G401.6 (cell line): Measurements from ENCODE around the gene GUCA1A.
"Not testable (repeated sequence)": the region's sequence is repeated elsewhere in the genome, so short reads cannot be mapped to it uniquely, and the experiment has no call there.

Experiments
- FAIRE-seq: peaks from 2 replicates; lab custom pipeline; 2012; peaks lifted over from hg19 to GRCh38; lab: Jason Lieb, UNC

The GUCA1A gene

DNA sequence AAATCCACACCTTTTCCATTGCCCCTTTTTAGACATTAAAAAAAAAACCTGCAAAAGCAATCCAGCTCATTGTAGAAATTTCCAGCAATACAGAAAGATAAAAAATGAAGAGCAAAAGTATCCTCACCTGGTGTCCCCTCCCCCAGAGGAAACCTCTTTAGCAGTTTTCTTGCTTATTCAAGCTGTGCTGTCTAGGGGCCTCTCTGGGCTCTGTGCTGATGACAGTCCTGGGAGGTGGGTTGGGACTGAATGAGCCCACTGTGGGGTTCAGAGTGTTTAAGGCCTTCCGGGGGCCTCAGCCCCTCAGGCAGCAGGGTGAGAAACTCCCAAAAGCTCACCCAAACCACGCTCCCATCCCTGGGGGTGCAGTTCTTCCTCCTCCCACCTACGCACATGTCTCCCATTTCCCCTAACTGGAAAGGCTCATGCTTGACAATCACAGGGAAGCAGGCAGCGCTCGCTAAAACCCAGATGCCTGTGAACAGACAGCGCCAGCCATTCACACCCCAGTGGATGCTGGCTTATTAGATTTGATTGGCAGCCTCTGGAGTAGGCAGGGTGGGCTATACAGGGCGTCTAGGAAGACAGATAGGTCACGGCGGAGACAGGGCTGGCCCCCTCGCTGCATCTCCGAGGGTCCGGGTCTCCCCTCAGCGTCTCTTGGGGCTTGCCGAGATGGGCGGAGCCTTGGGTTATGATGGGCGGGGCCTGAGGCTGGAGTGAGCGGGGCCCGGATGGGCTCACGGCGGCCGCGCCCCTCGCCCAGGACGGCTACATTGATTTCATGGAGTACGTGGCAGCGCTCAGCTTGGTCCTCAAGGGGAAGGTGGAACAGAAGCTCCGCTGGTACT, 4.6 kb downstream of the GUCA1A start:
- no peak for FAIRE-seq

DNA sequence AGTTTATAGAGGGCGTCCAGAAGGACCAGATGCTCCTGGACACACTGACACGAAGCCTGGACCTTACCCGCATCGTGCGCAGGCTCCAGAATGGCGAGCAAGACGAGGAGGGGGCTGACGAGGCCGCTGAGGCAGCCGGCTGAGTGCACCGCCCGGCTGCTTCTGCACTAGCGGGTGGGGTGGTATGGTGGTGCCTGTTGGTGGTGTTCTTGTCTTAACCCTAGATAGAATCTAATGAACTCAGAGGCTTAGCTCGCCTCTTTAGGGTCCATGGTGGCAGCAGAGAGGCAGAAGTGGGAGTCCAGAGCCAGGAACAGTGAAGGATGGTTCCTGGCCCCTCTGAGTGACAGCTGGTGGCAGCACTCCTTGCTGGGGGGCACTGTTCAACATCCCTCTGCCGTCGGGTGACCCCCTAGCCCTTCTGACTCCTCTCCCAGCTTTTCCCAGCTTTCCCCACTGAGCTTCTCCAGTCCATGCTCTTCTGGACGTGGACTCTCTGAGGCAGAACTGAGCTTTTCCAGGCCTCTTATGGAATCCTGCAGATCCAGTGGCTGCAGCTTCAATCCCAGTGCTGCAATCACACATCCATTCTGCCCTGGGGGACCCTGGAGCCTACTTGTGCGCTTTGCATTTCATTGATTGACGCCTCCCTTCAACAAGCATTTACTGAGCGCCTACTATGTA, 6.2 kb downstream of the GUCA1A start:
- FAIRE-seq: no peak

DNA sequence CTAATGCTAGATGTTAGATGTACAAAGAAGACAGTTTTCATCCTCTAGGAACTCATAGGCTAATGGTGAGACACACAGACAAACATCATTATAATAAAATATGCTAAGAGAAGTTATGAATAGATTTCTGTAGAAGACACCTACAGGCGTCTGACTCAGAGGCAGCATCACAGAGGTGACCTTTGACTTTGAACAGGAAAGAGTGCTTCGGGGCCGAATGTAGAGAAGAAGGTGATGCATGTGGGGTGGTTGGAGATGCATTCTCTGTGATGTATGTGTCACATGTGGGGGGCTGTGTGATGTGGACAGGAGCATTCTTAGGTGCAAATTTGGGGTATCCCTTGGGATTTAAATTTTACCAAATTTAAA, 6.8 kb downstream of the GUCA1A start:
- no peak for FAIRE-seq

DNA sequence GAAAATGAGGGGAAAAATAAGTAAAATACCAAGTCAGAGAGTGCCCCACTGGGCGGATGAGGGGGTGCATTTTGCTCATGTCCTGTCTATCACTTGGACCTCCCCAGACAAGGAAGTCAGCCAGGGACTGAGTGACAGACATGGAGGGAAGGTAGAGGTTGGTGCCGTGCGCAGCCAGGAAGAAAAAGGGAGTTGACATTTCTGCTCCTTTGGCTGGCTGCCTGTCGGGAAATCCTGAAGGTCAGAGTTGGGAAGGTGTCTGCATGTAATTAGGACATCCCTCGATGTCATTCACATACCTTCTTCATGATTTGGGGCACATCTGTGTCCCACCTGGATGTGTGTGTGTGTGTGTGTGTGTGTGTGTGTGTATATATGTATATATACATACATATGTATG, 8.9 kb downstream of the GUCA1A start:
- no peak for FAIRE-seq

DNA sequence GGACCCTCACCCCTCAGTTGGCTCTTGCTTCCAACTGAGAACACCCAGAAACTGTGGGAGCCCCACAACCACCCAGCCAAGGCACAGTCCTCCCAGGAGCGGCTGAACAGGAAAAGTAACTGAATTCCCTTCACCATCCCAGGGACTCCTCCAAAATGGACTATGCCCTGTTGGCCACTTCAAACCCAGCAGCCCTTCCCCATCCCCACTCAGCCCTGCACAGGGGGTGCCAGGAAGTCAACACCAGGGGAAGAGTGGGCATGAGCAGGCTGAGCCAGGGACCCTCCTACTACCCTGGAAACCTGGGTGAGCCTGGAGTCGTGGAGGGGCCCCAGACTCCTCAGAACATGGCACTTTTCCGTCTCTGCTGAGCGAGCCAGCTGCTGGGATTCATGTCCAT, 11.3 kb downstream of the GUCA1A start:
- FAIRE-seq: no peak

DNA sequence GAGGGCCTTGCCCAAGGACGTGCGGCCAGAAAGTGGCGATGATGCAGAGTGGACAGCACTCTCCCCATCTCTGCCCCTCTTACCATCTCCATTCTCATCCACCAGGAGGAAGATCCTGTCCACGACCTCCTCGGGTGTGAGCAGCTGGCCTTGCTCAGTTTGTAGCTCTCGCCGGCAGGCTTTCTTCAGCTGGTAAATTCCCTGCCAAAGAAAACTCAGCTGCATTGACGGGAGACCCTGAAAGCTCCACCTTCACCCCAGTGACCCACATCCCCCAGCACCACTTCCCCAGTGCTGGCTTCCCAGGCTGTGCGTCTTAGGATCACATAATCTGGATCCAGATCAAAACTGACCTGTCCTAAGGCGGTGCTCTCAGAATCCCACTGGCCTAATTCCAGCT, 12.4 kb downstream of the GUCA1A start:
- FAIRE-seq: no peak

DNA sequence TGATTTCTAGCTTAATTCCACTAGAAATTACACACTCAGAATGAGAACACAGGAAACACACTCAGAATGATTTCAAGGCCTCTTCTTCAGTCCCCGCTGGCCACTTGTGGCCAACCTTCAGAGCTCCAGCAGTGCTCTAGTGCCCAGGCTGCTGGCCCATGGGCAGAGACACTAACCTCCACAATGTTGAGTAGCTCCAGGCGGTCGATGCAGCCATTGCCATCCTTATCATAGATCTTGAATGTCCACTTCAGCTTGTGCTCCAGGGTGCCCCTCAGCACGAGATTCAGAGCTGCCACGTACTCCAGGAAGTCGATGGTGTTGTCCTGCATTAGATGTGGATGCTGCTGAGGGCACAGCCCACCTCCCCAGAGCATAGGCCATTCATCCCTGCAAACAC, 15.2 kb downstream of the GUCA1A start:
- FAIRE-seq: no peak

DNA sequence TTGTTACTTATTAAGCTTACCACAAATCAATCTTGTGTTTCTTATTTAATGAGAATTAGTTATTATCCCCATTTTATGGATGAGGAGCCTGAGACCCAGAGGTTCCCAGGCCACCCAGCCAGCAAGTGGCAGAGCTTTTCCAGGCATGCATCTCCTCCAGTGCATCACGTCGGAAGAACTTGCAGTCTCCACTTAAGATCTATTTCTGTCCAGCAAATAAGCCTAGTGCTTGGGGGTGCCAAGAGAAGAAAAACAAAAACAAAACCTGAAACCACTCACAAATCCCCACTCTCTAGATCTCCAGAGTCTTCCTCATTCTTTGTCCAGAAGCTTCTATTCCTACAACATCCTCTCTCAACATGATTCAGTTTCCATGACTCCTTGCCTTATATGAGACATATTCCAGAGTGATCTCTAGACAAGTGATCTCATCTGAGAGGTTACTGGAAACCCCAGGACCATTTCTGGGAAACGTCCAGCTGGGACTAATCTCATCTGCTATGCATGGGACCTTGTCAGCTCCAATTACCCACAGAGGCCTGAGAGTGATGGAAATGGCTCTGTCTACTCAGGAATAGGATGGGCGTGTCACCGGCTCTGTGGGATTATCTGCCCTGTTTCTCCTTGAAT, 17.5 kb downstream of the GUCA1A start:
- FAIRE-seq: no peak

DNA sequence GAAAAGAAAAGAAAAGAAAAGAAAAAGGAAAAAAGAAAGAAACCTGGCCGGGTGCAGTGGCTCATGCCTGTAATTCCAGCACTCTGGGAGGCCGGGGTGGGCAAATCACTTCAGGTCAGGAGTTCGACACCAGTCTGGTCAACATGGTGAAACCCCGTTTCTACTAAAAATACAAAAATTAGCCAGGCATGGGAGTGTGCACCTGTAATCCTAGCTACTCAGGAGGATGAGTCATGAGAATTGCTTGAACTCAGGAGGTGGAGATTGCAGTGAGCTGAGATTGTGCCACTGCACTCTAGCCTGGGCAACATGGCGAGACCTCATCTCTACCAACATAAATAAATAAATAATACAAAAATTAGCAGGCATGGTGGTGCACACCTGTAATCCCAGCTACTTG, 19.2 kb downstream of the GUCA1A start:
- FAIRE-seq: not testable (repeated sequence)

DNA sequence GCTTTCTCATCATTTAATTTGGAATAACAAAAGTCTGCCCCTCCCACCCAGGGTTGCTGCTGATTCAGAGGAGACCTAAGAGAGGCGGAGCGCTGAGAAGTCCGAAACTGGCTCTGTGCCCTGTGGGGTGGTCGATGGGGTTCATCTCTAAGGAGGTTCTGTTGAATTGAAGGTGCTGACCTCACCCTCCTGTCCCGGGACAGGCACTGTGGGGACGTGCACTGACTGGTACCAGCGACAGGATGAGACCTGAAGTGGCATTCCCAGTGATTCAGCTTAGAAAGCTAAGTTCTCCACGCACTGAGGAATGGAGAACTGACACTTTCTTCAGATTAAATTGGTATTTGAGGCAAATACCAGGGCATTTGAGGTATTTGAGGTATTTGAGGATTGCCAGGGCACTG, 20.3 kb downstream of the GUCA1A start:
- FAIRE-seq: no peak

DNA sequence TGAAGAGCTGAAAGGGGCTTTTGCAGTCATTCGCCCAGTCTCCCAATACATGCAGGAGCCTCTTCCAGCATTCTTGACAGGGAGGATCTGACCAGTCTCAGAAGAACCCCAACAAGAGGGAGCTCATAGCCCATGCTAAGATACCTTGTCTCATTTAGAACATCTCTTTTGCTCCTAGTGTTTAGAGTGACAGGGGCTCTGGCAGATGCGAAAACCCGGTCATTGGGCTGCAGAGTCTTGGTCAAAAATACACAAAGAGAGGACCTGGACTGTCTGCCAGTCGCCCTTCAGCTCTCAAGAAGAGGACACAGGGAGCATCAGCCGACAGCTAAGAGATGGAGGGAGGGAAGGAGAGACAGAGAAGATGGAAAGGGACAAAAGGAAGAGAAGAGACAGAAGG, 20.9 kb downstream of the GUCA1A start:
- FAIRE-seq: no peak

DNA sequence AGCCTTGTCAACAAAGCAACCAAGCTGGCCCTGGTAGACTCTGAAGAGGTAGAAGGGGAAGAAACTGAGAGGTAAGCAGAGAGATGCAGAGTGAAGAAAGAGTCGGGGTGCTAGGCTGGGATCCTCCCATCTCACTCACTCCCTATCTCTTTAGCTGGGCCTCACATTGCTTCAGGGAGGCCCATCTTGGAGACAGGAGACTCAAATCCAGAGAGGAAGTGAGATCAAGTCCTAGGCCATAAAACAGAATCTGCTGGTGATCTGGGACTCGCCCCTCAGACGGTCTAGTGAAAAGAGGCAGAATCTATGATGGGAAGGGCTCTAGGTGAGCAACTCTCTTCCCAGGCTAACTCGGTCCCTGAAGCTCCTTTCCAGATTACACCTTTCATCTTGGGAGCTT, 22.3 kb downstream of the GUCA1A start:
- FAIRE-seq: no peak

DNA sequence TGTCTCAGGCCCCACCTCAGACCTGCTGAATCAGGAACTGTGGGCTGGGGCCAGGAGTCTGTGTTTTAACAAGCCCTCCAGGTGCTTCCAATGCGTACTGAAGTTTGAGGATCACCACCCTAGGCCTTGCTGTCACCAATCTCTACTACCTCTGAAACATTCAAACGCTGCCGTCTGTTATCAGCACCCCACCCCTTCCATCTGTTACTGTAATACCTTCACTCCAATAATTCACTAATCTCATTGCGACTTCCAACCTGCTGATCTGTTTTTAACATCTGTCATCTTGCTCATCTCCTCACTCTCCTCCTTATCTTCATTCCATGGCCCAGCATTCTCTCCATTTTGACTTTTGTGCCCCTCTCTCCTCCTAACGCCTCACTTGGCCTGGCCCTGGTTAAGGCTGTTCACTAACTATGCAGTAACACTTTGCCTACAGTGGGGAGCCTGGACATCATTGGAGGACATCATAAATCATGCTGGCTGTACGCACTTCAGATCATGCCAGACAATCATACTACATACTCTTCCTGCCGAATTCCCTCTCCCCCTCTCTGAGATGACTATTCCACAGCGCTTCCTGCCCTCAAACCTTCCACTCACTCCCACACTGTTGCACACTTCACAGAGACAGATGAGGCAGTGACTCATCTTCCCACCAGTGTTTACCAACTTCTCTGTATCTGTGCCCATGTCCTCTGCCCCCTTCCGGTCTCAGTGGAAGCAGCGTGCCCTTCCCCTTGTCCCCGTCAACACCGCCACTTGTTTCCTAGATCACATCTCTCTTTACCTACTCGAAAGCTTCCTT, 24.6 kb downstream of the GUCA1A start:
- no peak for FAIRE-seq

DNA sequence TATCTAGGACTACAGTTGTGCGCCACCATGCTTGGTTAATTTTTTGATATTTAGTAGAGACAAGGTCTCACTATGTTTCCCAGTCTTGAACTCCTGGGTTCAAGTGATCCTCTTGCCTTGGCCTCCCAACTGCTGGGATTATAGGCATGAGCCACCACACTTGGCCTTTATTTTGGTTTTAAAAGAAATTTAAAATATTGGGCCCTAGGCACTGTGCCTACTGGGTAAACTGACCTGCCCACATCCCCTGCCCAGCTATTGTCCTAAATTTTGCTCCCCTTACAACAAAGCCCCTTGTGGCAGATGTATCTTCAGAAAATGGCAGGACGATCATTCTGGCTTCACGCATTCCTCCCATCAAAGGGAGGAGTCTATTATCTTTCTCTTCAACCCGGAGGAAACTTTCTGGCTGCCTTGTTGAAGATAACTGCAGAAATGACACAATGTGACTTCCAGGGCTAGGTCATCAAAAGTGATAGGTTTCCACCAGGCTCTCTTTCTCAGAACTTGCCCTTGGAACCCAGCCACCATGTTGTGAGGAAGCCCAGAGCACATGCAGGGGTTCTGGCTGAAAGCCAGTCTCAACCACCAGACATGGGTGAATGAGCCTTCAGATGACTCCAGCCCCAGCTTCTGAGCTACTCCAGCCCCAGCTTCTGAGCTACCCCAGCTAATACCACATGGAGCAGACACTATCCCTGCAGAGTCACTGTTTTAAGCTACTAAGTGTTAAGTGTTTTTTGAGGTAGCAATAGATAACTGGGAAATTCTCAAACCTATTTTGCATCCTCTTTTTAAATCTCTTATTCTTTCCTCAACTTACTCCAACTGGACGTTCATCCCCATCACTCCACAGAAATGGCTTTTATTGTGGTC, 26.2 kb downstream of the GUCA1A start:
- FAIRE-seq: no peak

DNA sequence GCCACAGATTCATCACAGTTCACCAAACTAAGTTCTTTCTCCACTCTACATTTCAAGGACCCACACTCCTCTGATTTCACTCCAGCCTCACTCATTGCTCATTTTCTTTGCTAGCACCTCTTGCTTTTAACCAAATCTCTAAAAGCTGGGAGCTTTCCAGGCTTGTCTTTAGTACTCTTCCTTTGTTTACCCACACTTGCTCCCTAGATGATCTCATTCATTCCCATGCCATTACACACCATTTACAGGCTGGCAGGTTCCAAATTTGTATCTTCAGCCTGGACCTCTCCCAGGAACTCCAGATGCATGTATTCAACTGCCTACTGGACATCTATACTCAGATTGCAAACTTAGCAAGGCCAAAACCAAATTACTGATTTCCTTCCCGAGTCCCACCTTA, 26.9 kb downstream of the GUCA1A start:
- no peak for FAIRE-seq

DNA sequence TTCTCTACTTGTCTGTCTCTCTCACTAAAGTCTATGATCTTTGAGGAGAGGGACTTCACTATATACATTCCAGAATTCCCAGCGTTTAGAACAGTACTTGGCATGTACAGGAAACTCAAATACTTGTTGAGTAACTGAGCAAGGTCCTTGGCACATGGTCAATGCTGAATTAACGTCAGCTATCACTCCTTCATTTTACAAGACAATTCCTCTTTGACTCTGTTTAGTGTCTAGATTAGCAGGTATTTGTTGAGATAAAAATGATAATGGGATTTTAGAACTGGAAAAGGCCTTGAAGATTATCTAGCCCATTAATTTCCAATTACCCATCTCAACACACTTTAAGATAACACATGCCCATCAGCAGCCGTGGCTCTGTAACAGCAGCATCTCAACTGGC, 28.2 kb downstream of the GUCA1A start:
- no peak for FAIRE-seq

DNA sequence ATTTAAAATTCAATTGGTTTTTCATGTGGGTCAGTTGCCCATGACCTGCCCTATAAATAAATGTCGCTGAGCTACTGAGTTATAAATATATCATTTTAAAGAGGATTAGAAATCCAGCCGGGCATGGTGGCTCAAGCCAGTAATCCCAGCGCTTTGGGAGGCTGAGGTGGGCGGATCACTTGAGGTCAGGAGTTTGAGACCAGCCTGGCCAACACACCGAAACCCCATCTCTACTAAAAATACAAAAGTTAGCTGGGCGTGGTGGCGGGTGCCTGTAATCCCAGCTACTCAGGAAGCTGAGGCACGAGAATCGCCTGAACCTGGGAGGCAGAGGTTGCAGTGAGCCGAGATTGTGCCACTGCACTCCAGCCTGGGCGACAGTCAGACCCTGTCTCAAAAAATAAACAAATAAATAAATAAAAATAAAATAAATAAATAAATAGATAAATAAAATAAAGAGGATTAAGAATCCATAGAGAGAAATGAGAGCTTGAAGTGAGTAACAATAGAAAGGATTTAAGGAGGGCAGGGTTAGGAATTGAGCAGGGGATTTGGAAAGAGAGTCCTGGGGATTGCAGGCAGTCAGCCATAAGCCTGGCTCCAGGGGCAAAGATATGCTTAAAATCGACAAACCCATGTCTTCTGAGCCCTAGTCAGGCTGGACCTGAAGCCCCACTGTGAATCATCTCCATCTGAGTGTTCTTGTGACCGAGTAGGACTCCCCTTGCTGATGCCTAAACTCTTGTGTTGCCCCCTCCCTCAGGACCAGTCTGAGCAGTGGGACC, 29.2 kb downstream of the GUCA1A start:
- not testable (repeated sequence) for FAIRE-seq

DNA sequence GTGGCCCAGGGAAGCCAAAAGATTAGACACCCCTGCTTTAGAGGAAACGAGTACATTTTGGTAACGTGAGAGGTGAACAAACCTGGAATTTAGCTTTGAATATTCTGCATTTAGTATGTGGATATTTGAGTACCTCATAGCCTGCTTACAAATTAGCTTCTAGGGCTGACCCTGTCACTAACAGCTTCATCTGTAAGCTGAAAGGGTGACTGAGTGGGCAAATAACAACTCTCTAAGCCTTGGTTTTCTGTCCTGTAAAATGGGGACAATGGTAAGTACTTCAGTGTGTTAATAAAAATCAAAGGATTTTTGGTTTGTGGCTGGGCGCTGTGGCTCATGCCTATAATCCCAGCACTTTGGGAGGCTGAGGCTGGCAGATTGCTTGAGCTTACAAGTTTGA, 30.0 kb downstream of the GUCA1A start:
- no peak for FAIRE-seq

DNA sequence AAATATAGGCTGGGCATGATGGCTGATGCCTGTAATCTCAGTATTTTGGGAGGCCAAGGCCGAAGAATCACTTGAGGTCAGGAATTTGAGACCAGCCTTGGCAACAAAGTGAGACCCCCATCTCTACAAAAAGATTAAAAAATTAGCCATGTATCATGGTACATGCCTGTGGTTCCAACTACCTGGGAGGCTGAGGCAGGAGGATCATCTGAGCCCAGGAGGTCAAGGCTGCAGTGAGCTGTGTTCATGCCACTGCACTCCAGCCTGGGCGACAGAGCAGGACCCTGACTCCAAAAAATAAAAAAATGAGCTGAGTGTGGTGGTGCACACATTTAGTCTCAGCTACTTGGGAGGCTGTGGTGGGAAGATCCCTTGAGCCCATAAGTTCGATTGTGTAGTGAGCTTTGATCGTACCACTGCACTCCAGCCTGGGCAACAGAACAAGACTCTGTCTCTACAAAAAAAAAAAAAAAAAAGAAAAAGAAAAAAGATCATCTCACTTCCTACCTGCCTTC, 31.7 kb downstream of the GUCA1A start:
- no peak for FAIRE-seq

DNA sequence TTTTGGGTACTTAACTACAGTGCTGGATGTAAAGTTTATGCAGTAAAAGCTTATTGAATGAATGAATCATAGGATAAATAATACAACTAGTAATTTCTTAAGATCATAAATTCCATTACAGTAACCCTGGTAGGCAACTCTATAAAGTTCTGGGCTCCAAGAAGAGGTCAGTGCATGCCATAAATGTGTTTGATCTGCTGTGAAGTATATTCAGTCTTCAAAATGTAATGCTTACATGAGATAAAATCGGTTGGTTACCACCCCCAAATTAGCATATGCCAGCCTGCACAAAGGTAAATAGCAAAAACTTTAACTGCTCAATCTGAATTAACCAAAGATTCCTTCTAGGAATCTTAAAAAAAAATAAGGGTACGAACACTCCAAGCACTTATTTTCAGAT, 34.4 kb downstream of the GUCA1A start:
- FAIRE-seq: not testable (repeated sequence)

DNA sequence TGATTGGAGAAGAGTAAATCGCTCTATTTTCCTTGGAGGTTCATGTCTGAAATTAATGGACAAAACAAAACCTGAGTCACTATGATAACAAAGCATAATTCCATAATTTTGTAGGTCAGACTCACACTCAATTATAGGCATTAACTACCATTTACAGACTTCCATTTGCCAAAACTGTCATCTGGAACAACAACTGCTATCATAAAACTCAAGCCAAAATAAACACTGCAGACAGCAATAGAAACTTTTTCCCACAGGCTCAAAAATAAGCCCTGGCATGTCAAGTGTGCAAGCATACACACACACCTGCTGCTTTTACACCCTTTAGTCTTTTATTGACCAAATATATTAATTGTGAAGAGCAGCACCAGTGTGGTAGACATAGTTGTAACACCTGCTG, 37.4 kb downstream of the GUCA1A start:
- no peak for FAIRE-seq
